HEK293 (cell line): Measurements from ENCODE around the gene TPM2.

ENCODE experiments used
- AEBP2 ChIP-seq: fragments of 450-650 bp; formaldehyde crosslinking; IDR thresholded peaks from 2 replicates; pipeline ENCODE4 v1.5.1; 2016; ENCODE audit warnings: missing biosample characterization, missing genetic modification characterization, borderline replicate concordance
- FEZF1 ChIP-seq: fragments of 450-650 bp; formaldehyde crosslinking; IDR thresholded peaks from 2 replicates; pipeline ENCODE4 v1.5.1; 2016; ENCODE audit warnings: missing biosample characterization, missing genetic modification characterization
- GFI1B ChIP-seq: fragments of 450-650 bp; formaldehyde crosslinking; IDR thresholded peaks from 2 replicates; pipeline ENCODE4 v1.5.1; 2016; ENCODE audit warnings: missing biosample characterization, missing genetic modification characterization
- GLI4 ChIP-seq: fragments of 450-650 bp; formaldehyde crosslinking; IDR thresholded peaks from 2 replicates; pipeline ENCODE4 v1.5.1; 2016; ENCODE audit warnings: missing biosample characterization, missing genetic modification characterization
- GLIS1 ChIP-seq: fragments of 450-650 bp; formaldehyde crosslinking; IDR thresholded peaks from 2 replicates; pipeline ENCODE4 v1.5.1; 2016; ENCODE audit warnings: missing biosample characterization, missing genetic modification characterization
- HOXA7 ChIP-seq: sonication (generic); formaldehyde crosslinking; IDR thresholded peaks from 2 replicates; pipeline ENCODE4 v1.8.1; 2022; ENCODE audit warnings: missing genetic modification reagents, borderline replicate concordance
- KLF9 ChIP-seq: fragments of 450-650 bp; formaldehyde crosslinking; IDR thresholded peaks from 2 replicates; pipeline ENCODE4 v1.5.1; 2016; ENCODE audit warnings: missing biosample characterization, missing genetic modification characterization, low read depth
- MEIS1 ChIP-seq: sonication (generic); formaldehyde crosslinking; IDR thresholded peaks from 2 replicates; pipeline ENCODE4 v1.8.1; 2022; ENCODE audit warnings: missing genetic modification reagents, mild to moderate bottlenecking, borderline replicate concordance
- OVOL3 ChIP-seq: fragments of 450-650 bp; formaldehyde crosslinking; IDR thresholded peaks from 2 replicates; pipeline ENCODE4 v1.5.1; 2016; ENCODE audit warnings: missing biosample characterization, missing genetic modification characterization
- REPIN1 ChIP-seq: fragments of 450-650 bp; formaldehyde crosslinking; IDR thresholded peaks from 2 replicates; pipeline ENCODE4 v1.5.1; 2017; ENCODE audit warnings: missing biosample characterization, missing genetic modification characterization, low read depth
- SCRT2 ChIP-seq: fragments of 450-650 bp; formaldehyde crosslinking; IDR thresholded peaks from 2 replicates; pipeline ENCODE4 v1.5.1; 2016; ENCODE audit warnings: missing biosample characterization, missing genetic modification characterization
- SETDB1 ChIP-seq: IDR thresholded peaks from one replicate; pipeline ENCODE4 v1.6.1; 2017; ENCODE audit warnings: mild to moderate bottlenecking, low read length, moderate library complexity, mixed read lengths; ENCODE audit not compliant: insufficient read length
- TRIM28 ChIP-seq: IDR thresholded peaks from 2 replicates; pipeline ENCODE4 v1.6.1; 2011; ENCODE audit warnings: low read length, control low read depth, borderline replicate concordance
- ZEB2 ChIP-seq: fragments of 450-650 bp; formaldehyde crosslinking; IDR thresholded peaks from 2 replicates; pipeline ENCODE4 v1.5.1; 2016; ENCODE audit warnings: missing biosample characterization, missing genetic modification characterization
- ZFHX2 ChIP-seq: fragments of 450-650 bp; formaldehyde crosslinking; conservative IDR thresholded peaks from 2 replicates; pipeline ENCODE4 v1.5.1; 2016; ENCODE audit warnings: missing biosample characterization, missing genetic modification characterization
- ZFP69B ChIP-seq: fragments of 450-650 bp; formaldehyde crosslinking; IDR thresholded peaks from 2 replicates; pipeline ENCODE4 v1.5.1; 2016; ENCODE audit warnings: missing biosample characterization, missing genetic modification characterization
- ZNF157 ChIP-seq: fragments of 450-650 bp; formaldehyde crosslinking; IDR thresholded peaks from 2 replicates; pipeline ENCODE4 v1.5.1; 2016; ENCODE audit warnings: missing biosample characterization, missing genetic modification characterization
- ZNF175 ChIP-seq: fragments of 450-650 bp; formaldehyde crosslinking; IDR thresholded peaks from 2 replicates; pipeline ENCODE4 v1.5.1; 2016; ENCODE audit warnings: missing biosample characterization, missing genetic modification characterization
- ZNF214 ChIP-seq: fragments of 450-650 bp; formaldehyde crosslinking; IDR thresholded peaks from 2 replicates; pipeline ENCODE4 v1.5.1; 2017; ENCODE audit warnings: missing biosample characterization, mild to moderate bottlenecking, missing genetic modification characterization, borderline replicate concordance
- ZNF274 ChIP-seq, 2 experiments: fragments of 200-500 bp in 1 of 2; fragments of 450-650 bp in 1 of 2; sonication (Bioruptor generic) in 1 of 2; formaldehyde crosslinking in 1 of 2; IDR thresholded peaks; 2 replicates each; pipeline versions ENCODE4 v1.5.1 to v1.6.1; 2014 to 2016; ENCODE audit warnings: borderline replicate concordance in 1 of 2, inconsistent platforms in 1 of 2, low read length in 1 of 2, missing biosample characterization in 1 of 2, missing genetic modification characterization in 1 of 2
- ZNF354C ChIP-seq: fragments of 450-650 bp; formaldehyde crosslinking; IDR thresholded peaks from 2 replicates; pipeline ENCODE4 v1.5.1; 2016; ENCODE audit warnings: missing biosample characterization, missing genetic modification characterization, low read depth, borderline replicate concordance
- ZNF362 ChIP-seq: fragments of 450-650 bp; formaldehyde crosslinking; IDR thresholded peaks from 2 replicates; pipeline ENCODE4 v1.5.1; 2016; ENCODE audit warnings: missing biosample characterization, missing genetic modification characterization
- ZNF433 ChIP-seq: fragments of 450-650 bp; formaldehyde crosslinking; IDR thresholded peaks from 2 replicates; pipeline ENCODE4 v1.5.1; 2016; ENCODE audit warnings: missing biosample characterization, missing genetic modification characterization, low read depth
- ZNF529 ChIP-seq: fragments of 450-650 bp; formaldehyde crosslinking; IDR thresholded peaks from 2 replicates; pipeline ENCODE4 v1.5.1; 2017; ENCODE audit warnings: missing genetic modification characterization, missing biosample characterization; ENCODE audit not compliant: insufficient replicate concordance
- ZNF558 ChIP-seq: fragments of 450-650 bp; formaldehyde crosslinking; IDR thresholded peaks from 2 replicates; pipeline ENCODE4 v1.5.1; 2016; ENCODE audit warnings: missing biosample characterization, missing genetic modification characterization
- ZNF560 ChIP-seq: fragments of 450-650 bp; formaldehyde crosslinking; IDR thresholded peaks from 2 replicates; pipeline ENCODE4 v1.5.1; 2017; ENCODE audit warnings: missing biosample characterization, missing genetic modification characterization, borderline replicate concordance
- ZNF561 ChIP-seq: fragments of 450-650 bp; IDR thresholded peaks from 2 replicates; pipeline ENCODE4 v1.5.1; 2018; ENCODE audit warnings: missing biosample characterization, missing genetic modification characterization, borderline replicate concordance
- ZNF571 ChIP-seq: fragments of 450-650 bp; formaldehyde crosslinking; IDR thresholded peaks from 2 replicates; pipeline ENCODE4 v1.5.0; 2017; ENCODE audit warnings: missing biosample characterization, missing genetic modification characterization
- ZNF654 ChIP-seq: fragments of 450-650 bp; formaldehyde crosslinking; IDR thresholded peaks from 2 replicates; pipeline ENCODE4 v1.5.1; 2016; ENCODE audit warnings: low read depth, missing biosample characterization, missing genetic modification characterization
- ZNF677 ChIP-seq: fragments of 450-650 bp; IDR thresholded peaks from 2 replicates; pipeline ENCODE4 v1.5.0; 2018; ENCODE audit warnings: missing biosample characterization, mild to moderate bottlenecking, missing genetic modification characterization, moderate library complexity
- ZNF76 ChIP-seq: fragments of 450-650 bp; formaldehyde crosslinking; IDR thresholded peaks from 2 replicates; pipeline ENCODE4; 2016; ENCODE audit warnings: low read depth, missing biosample characterization, missing genetic modification characterization, borderline replicate concordance
- ZNF777 ChIP-seq: fragments of 450-650 bp; formaldehyde crosslinking; IDR thresholded peaks from 2 replicates; pipeline ENCODE4 v1.5.1; 2017; ENCODE audit warnings: missing biosample characterization, missing genetic modification characterization, borderline replicate concordance
- ZNF792 ChIP-seq: fragments of 450-650 bp; formaldehyde crosslinking; IDR thresholded peaks from 2 replicates; pipeline ENCODE4 v1.5.1; 2016; ENCODE audit warnings: missing biosample characterization, missing genetic modification characterization
- ZNF830 ChIP-seq: fragments of 450-650 bp; IDR thresholded peaks from 2 replicates; pipeline ENCODE4 v1.5.0; 2018; ENCODE audit warnings: missing biosample characterization, missing genetic modification characterization, low read depth, mild to moderate bottlenecking, moderate library complexity
- ZNF843 ChIP-seq: fragments of 450-650 bp; formaldehyde crosslinking; IDR thresholded peaks from 2 replicates; pipeline ENCODE4 v1.5.1; 2016; ENCODE audit warnings: missing biosample characterization, missing genetic modification characterization
- TF ChIP-seq, protein P1 (sequence below): fragments of 450-650 bp; formaldehyde crosslinking; IDR thresholded peaks from 2 replicates; pipeline ENCODE4 v1.5.1; 2016; ENCODE audit warnings: missing biosample characterization, missing genetic modification characterization

TPM2 gene

DNA sequence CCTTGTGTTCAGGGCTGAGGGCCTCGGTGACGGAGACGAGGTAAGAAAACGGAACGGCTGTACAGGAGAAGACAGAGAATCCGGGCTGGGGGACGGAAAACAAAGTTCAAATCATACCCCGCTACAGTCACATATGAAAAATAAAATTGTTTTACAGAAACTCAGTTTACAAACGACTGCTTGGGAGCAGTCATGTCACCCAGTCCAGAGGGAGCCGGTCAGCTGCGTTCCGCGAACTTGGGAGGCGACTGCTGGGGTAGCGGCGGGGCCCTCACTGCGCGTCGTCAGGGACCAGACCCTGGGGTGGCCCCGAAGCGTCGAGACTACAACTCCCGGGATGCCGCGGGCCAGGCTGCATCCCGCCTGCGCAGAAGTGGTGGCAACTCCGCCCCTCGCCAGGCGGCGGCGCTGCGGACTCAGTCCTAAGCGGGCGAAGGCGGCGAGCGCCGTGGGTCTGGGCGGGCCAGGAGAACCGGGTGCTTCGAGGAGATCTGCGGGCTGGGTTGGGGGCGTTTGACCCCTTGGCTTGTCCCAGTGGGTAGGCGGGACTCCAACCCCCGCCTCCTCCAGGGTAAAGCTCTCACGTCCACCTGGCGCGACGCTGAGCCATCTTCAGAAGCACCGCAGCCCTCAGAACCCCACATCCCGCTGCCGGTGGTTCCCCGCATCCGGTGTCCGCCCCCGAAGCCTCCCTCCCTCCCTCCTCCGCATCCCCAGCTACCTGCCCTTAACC is 43.0 kb downstream of the TPM2 start (continued):
- peak; percentile 48; the same call in 1 of the 2 replicates for TF ChIP-seq ZFP69B (tag by site-specific recombination)
- TF ChIP-seq ZNF830 (tag by site-specific recombination), result no peak
- no peak for TF ChIP-seq HOXA7
- no peak for TF ChIP-seq ZNF214 (tag by site-specific recombination)
- 0 out of 2 replicates have a peak, but pooled peaks have one; percentile 52 for TF ChIP-seq ZEB2 (tag by site-specific recombination)
- no peak for TF ChIP-seq ZNF362 (tag by site-specific recombination)
- TF ChIP-seq ZNF843, result no peak
- peak; percentile 82 for TF ChIP-seq GLIS1 (tag by site-specific recombination)
- TF ChIP-seq FEZF1 (tag by site-specific recombination), result no peak
- no peak for TF ChIP-seq KLF9 (tag by site-specific recombination)
- no peak for TF ChIP-seq ZNF571
- TF ChIP-seq ZNF560 (tag by site-specific recombination), result no peak
- TF ChIP-seq ZNF529 (tag by site-specific recombination), result no peak
- TF ChIP-seq TRIM28, result no peak
- TF ChIP-seq SETDB1, result no peak
- TF ChIP-seq ZNF558 (tag by site-specific recombination), result no peak
- no peak for TF ChIP-seq OVOL3 (tag by site-specific recombination)
- TF ChIP-seq REPIN1 (tag by site-specific recombination), result 0 out of 2 replicates have a peak, but pooled peaks have one; percentile 25
- peak; percentile 48 for TF ChIP-seq ZNF654
- TF ChIP-seq ZNF677, result no peak
- no peak for TF ChIP-seq ZNF354C
- TF ChIP-seq ZNF157, result no peak
- TF ChIP-seq ZNF274 (IDR thresholded peaks at IDR 0.05; ENCODE audit: low read length), result no peak
- TF ChIP-seq ZNF274 (tag by site-specific recombination; IDR thresholded peaks at IDR 0.05; ENCODE audit: borderline replicate concordance), result no peak
- no peak for TF ChIP-seq GFI1B (tag by site-specific recombination)
- no peak for TF ChIP-seq MEIS1 (CRISPR knock-in tag)
- no peak for TF ChIP-seq AEBP2 (tag by site-specific recombination)
- TF ChIP-seq SCRT2 (tag by site-specific recombination), result no peak
- no peak; the same call in 1 of the 2 replicates for TF ChIP-seq ZNF561 (tag by site-specific recombination)
- no peak for TF ChIP-seq GLI4 (tag by site-specific recombination)
- TF ChIP-seq, protein P1, sequence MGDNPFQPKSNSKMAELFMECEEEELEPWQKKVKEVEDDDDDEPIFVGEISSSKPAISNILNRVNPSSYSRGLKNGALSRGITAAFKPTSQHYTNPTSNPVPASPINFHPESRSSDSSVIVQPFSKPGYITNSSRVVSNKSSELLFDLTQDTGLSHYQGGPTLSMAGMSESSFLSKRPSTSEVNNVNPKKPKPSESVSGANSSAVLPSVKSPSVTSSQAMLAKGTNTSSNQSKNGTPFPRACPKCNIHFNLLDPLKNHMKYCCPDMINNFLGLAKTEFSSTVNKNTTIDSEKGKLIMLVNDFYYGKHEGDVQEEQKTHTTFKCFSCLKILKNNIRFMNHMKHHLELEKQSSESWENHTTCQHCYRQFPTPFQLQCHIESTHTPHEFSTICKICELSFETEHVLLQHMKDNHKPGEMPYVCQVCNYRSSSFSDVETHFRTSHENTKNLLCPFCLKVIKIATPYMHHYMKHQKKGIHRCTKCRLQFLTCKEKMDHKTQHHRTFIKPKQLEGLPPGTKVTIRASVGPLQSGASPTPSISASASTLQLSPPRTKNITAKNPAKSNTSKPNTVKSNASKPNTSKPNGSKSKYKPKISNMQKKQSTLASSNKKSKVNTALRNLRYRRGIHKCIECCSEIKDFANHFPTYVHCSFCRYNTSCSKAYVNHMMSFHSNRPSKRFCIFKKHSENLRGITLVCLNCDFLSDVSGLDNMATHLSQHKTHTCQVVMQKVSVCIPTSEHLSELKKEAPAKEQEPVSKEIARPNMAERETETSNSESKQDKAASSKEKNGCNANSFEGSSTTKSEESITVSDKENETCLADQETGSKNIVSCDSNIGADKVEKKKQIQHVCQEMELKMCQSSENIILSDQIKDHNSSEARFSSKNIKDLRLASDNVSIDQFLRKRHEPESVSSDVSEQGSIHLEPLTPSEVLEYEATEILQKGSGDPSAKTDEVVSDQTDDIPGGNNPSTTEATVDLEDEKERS, result no peak
- no peak for TF ChIP-seq ZNF433
- TF ChIP-seq ZNF792 (tag by site-specific recombination), result no peak
- no peak for TF ChIP-seq ZNF175 (tag by site-specific recombination)
- TF ChIP-seq ZNF777 (tag by site-specific recombination), result 0 out of 2 replicates have a peak, but pooled peaks have one; percentile 71
- peak; percentile 87; the same call in 1 of the 2 replicates for TF ChIP-seq ZNF76 (tag by site-specific recombination)
- peak; percentile 88 for TF ChIP-seq ZFHX2 (tag by site-specific recombination)
